HepG2 (cell line): ENCODE measurements around the gene DEGS1. TPM values are rescaled to one million over a fixed set of nuclear protein-coding genes. Genes with fewer than 3 reads are reported as not detected.

Experiments used
- ARID2 ChIP-seq: sonication (generic); formaldehyde crosslinking; IDR thresholded peaks from 2 replicates; pipeline ENCODE4 v1.8.1; 2022; ENCODE audit warnings: mild to moderate bottlenecking, missing genetic modification reagents, borderline replicate concordance
- FOXC1 ChIP-seq: sonication (generic); formaldehyde crosslinking; IDR thresholded peaks from 2 replicates; pipeline ENCODE4 v1.8.0; 2022; ENCODE audit warnings: mild to moderate bottlenecking, missing genetic modification reagents, borderline replicate concordance
- FOXP1 ChIP-seq, 2 experiments: fragments of 450-650 bp in 1 of 2; IDR thresholded peaks; 2 replicates each; pipeline ENCODE4 v1.6.1; 2017 to 2018; ENCODE audit warnings: antibody characterized with exemption in 1 of 2
- IRF2 ChIP-seq: IDR thresholded peaks from 2 replicates; pipeline ENCODE4 v1.6.1; 2018; ENCODE audit warnings: missing genetic modification reagents, missing compliant biosample characterization
- PHB2 ChIP-seq: fragments of 450-650 bp; IDR thresholded peaks from 2 replicates; pipeline ENCODE4 v1.6.1; 2018; ENCODE audit not compliant: partially characterized antibody
- RBM22 ChIP-seq: fragments of 200-400 bp; formaldehyde crosslinking; optimal IDR thresholded peaks from 2 replicates; pipeline ENCODE3; 2017; ENCODE audit warnings: mild to moderate bottlenecking, low read length, moderate library complexity
- THAP11 ChIP-seq: IDR thresholded peaks from 2 replicates; pipeline ENCODE4 v1.6.1; 2016; ENCODE audit warnings: missing biosample characterization, missing genetic modification reagents
- ZNF713 ChIP-seq: sonication (generic); formaldehyde crosslinking; IDR thresholded peaks from 2 replicates; pipeline ENCODE4 v1.4.0; 2020; ENCODE audit warnings: mild to moderate bottlenecking, missing genetic modification reagents
- ZNF724P ChIP-seq: sonication (generic); formaldehyde crosslinking; IDR thresholded peaks from 2 replicates; pipeline ENCODE4 v1.8.0; 2022; ENCODE audit warnings: missing genetic modification reagents, borderline replicate concordance
- ZNF746 ChIP-seq: sonication (generic); formaldehyde crosslinking; IDR thresholded peaks from 2 replicates; pipeline ENCODE4 v1.8.0; 2022; ENCODE audit warnings: mild to moderate bottlenecking, missing genetic modification reagents
- ZNF775 ChIP-seq: sonication (generic); formaldehyde crosslinking; IDR thresholded peaks from 2 replicates; pipeline ENCODE4 v1.4.0; 2020; ENCODE audit warnings: missing genetic modification reagents, mild to moderate bottlenecking, moderate library complexity, borderline replicate concordance
- polyA plus RNA-seq, 8 experiments: library from polyadenylated mRNA; depleted of rRNA in 3 of 8; stranded (reverse) in 7 of 8; unstranded in 1 of 8; fragments of >200 nt; fragmentation: Illumina TruSeq in 4 of 8; extraction: Trizol in 4 of 8; gene quantifications; 2 replicates each; pipeline versions ENCODE4 v1.2.1 to v1.2.3, GENCODE V29; 2011 to 2016; ENCODE audit warnings: low read depth in 4 of 8, missing spikeins in 1 of 8, mixed read lengths in 1 of 8; ENCODE audit not compliant: insufficient read depth in 1 of 8
- total RNA-seq, 5 experiments: library from RNA; depleted of rRNA; stranded (reverse); fragments of >200 nt; fragmentation: Illumina TruSeq; extraction: Trizol; gene quantifications; 2 replicates each; pipeline ENCODE4 v1.2.3, GENCODE V29; 2016; ENCODE audit warnings: low read depth in 1 of 5
- TF ChIP-seq, protein P1 (sequence below): sonication (generic); formaldehyde crosslinking; IDR thresholded peaks from 2 replicates; pipeline ENCODE4 v1.4.0; 2020; ENCODE audit warnings: mild to moderate bottlenecking, missing genetic modification reagents, borderline replicate concordance
- TF ChIP-seq, protein P2 (sequence below): sonication (generic); formaldehyde crosslinking; IDR thresholded peaks from 2 replicates; pipeline ENCODE4 v1.5.0; 2020; ENCODE audit warnings: missing genetic modification reagents
- TF ChIP-seq, protein P3 (sequence below): IDR thresholded peaks from 2 replicates; pipeline ENCODE4 v1.6.1; 2016; ENCODE audit warnings: low read depth
- TF ChIP-seq, protein P4 (sequence below): sonication (generic); formaldehyde crosslinking; IDR thresholded peaks from 2 replicates; pipeline ENCODE4 v1.4.0; 2020; ENCODE audit warnings: missing genetic modification reagents
- TF ChIP-seq, protein P5 (sequence below): IDR thresholded peaks from 2 replicates; pipeline ENCODE4 v1.6.1; 2016; ENCODE audit warnings: missing genetic modification reagents, missing compliant biosample characterization
- TF ChIP-seq, protein P6 (sequence below): sonication (generic); formaldehyde crosslinking; IDR thresholded peaks from 2 replicates; pipeline ENCODE4 v1.9.0; 2021; ENCODE audit warnings: missing genetic modification reagents, borderline replicate concordance
- TF ChIP-seq, protein P7 (sequence below): sonication (generic); formaldehyde crosslinking; IDR thresholded peaks from 2 replicates; pipeline ENCODE4 v1.4.0; 2020; ENCODE audit warnings: mild to moderate bottlenecking, missing genetic modification reagents

Gene DEGS1
- total and polyA plus RNA-seq, 2 of the 13 experiments (the other 11 are each of a cell fraction or from before 2014, with no cell fraction given): 18.1 to 35.9 TPM

DNA sequence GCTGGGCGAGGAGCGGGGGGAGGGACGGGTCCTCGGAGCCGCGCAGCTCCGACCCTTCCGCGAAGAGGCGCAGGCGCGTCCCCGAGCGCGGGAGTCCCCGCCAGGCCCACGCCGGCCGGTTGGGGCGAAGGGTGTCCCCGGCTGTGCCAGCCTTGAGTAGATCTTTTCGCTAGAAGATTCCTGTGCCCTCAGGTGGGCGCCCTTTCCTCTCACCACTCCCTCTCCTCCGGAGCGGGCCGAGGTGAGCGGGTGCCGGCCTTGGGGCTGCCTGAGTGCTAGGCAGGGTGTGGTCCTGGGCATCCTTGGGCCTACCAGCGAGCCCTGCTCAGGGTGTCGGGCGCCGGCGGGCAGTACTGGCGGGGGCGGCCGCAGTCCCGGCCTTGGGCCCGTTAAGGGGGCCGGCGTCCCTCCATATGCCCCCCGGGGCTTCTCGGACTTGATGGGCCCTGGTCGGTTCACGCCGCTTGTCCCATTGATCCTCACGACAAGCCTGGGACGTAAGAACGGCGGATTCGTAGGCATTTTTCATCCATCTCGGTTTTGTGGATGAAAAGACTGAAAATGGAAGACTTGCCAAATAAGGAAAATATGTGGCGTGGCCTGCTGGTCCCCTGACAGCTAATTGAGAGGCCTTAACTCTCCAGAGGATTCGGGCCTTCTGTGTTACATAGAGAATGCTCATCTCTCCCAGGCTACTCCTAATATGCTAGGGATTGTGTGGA, 712 bp downstream of the DEGS1 start (continued):
- no peak for TF ChIP-seq ZNF775 (CRISPR knock-in tag)
- TF ChIP-seq FOXP1 (IDR thresholded peaks at IDR 0.05): no peak
- TF ChIP-seq FOXP1 (CRISPR knock-in tag; IDR thresholded peaks at IDR 0.05): no peak
- TF ChIP-seq ZNF713 (CRISPR knock-in tag): no peak
- TF ChIP-seq, protein P1, sequence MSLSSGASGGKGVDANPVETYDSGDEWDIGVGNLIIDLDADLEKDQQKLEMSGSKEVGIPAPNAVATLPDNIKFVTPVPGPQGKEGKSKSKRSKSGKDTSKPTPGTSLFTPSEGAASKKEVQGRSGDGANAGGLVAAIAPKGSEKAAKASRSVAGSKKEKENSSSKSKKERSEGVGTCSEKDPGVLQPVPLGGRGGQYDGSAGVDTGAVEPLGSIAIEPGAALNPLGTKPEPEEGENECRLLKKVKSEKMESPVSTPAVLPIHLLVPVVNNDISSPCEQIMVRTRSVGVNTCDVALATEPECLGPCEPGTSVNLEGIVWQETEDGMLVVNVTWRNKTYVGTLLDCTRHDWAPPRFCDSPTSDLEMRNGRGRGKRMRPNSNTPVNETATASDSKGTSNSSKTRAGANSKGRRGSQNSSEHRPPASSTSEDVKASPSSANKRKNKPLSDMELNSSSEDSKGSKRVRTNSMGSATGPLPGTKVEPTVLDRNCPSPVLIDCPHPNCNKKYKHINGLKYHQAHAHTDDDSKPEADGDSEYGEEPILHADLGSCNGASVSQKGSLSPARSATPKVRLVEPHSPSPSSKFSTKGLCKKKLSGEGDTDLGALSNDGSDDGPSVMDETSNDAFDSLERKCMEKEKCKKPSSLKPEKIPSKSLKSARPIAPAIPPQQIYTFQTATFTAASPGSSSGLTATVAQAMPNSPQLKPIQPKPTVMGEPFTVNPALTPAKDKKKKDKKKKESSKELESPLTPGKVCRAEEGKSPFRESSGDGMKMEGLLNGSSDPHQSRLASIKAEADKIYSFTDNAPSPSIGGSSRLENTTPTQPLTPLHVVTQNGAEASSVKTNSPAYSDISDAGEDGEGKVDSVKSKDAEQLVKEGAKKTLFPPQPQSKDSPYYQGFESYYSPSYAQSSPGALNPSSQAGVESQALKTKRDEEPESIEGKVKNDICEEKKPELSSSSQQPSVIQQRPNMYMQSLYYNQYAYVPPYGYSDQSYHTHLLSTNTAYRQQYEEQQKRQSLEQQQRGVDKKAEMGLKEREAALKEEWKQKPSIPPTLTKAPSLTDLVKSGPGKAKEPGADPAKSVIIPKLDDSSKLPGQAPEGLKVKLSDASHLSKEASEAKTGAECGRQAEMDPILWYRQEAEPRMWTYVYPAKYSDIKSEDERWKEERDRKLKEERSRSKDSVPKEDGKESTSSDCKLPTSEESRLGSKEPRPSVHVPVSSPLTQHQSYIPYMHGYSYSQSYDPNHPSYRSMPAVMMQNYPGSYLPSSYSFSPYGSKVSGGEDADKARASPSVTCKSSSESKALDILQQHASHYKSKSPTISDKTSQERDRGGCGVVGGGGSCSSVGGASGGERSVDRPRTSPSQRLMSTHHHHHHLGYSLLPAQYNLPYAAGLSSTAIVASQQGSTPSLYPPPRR (CRISPR knock-in tag): no peak
- TF ChIP-seq THAP11 (CRISPR knock-in tag): no peak
- 0 out of 2 replicates have a peak, but pooled peaks have one; percentile 7 for TF ChIP-seq ZNF746
- TF ChIP-seq ARID2: no peak
- TF ChIP-seq, protein P2, sequence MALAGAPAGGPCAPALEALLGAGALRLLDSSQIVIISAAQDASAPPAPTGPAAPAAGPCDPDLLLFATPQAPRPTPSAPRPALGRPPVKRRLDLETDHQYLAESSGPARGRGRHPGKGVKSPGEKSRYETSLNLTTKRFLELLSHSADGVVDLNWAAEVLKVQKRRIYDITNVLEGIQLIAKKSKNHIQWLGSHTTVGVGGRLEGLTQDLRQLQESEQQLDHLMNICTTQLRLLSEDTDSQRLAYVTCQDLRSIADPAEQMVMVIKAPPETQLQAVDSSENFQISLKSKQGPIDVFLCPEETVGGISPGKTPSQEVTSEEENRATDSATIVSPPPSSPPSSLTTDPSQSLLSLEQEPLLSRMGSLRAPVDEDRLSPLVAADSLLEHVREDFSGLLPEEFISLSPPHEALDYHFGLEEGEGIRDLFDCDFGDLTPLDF (CRISPR knock-in tag): 0 out of 2 replicates have a peak, but pooled peaks have one; percentile 49
- TF ChIP-seq PHB2: no peak
- TF ChIP-seq FOXC1 (CRISPR knock-in tag): no peak; the same call in 1 of the 2 replicates
- TF ChIP-seq IRF2 (CRISPR knock-in tag): no peak
- TF ChIP-seq, protein P3, sequence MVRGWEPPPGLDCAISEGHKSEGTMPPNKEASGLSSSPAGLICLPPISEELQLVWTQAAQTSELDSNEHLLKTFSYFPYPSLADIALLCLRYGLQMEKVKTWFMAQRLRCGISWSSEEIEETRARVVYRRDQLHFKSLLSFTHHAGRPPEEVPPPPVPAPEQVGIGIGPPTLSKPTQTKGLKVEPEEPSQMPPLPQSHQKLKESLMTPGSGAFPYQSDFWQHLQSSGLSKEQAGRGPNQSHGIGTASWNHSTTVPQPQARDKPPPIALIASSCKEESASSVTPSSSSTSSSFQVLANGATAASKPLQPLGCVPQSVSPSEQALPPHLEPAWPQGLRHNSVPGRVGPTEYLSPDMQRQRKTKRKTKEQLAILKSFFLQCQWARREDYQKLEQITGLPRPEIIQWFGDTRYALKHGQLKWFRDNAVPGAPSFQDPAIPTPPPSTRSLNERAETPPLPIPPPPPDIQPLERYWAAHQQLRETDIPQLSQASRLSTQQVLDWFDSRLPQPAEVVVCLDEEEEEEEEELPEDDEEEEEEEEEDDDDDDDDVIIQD (CRISPR knock-in tag): no peak
- TF ChIP-seq, protein P4, sequence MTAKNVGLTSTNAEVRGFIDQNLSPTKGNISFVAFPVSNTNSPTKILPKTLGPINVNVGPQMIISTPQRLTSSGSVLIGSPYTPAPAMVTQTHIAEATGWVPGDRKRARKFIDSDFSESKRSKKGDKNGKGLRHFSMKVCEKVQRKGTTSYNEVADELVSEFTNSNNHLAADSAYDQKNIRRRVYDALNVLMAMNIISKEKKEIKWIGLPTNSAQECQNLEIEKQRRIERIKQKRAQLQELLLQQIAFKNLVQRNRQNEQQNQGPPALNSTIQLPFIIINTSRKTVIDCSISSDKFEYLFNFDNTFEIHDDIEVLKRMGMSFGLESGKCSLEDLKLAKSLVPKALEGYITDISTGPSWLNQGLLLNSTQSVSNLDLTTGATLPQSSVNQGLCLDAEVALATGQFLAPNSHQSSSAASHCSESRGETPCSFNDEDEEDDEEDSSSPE: peak; percentile 74; the same call in 1 of the 2 replicates
- TF ChIP-seq, protein P5, sequence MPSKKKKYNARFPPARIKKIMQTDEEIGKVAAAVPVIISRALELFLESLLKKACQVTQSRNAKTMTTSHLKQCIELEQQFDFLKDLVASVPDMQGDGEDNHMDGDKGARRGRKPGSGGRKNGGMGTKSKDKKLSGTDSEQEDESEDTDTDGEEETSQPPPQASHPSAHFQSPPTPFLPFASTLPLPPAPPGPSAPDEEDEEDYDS (CRISPR knock-in tag): no peak
- no peak for TF ChIP-seq ZNF724P (CRISPR knock-in tag)
- TF ChIP-seq, protein P6, sequence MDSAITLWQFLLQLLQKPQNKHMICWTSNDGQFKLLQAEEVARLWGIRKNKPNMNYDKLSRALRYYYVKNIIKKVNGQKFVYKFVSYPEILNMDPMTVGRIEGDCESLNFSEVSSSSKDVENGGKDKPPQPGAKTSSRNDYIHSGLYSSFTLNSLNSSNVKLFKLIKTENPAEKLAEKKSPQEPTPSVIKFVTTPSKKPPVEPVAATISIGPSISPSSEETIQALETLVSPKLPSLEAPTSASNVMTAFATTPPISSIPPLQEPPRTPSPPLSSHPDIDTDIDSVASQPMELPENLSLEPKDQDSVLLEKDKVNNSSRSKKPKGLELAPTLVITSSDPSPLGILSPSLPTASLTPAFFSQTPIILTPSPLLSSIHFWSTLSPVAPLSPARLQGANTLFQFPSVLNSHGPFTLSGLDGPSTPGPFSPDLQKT: no peak
- TF ChIP-seq RBM22: no peak
- TF ChIP-seq, protein P7, sequence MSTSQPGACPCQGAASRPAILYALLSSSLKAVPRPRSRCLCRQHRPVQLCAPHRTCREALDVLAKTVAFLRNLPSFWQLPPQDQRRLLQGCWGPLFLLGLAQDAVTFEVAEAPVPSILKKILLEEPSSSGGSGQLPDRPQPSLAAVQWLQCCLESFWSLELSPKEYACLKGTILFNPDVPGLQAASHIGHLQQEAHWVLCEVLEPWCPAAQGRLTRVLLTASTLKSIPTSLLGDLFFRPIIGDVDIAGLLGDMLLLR (CRISPR knock-in tag): no peak
